ENCODE results near the gene USP50. TPM values are rescaled to one million over a fixed set of nuclear protein-coding genes. Genes with fewer than 3 reads are reported as not detected.
A peak's percentile ranks its signal among the peaks of the same experiment; 100 is the strongest.
"Not testable (repeated sequence)": the region's sequence is repeated elsewhere in the genome, so short reads cannot be mapped to it uniquely, and the experiment has no call there.

USP50 gene
- total RNA-seq (2014; rRNA removed; shearing (Covaris generic)), result not detected in 2 replicates

DNA sequence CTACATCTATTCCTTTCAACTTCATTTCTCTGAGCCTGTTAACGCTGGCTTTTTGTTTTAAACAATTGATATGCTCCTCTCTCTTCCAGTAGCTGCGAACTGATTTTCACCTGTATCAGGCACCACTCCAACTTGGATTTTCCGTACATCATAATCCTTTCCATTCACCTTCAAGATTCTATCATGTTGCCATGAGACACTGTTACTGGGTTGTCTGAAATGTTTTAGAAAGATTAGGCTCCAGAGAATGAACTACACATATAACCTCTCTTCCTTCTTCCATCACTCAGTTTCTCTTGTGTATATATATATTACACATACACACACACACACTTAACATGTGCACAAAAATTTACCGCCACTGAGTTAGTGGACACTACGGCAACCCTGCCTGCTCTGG, at the start of gene USP50:
USP50 (minus strand) TSS at position 101 of the 400 bp plus-strand sequence. CDS start 141 bp downstream, outside the sequence.
- DNase-seq (ENCODE audit: low spot score), result no peak

DNA sequence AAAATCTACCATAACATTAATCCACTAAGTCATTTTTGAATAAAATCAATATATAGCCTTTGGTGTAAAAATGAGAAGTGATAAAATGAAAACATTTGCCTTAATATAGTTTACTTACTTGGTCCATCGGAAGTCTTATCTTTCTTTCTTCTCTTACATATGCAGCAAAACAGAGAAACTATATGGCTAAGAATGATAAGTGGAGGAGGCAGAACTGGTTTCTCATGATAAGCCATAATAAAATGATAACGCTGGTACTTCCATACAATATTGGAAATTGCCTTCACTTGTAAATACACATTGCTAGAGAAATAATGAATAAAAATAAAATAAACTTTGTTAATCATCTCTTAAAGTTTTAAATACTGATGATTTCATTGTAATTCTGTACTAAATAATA, 47.8 kb upstream of the USP50 start:
- DNase-seq (ENCODE audit: low spot score), result no peak

DNA sequence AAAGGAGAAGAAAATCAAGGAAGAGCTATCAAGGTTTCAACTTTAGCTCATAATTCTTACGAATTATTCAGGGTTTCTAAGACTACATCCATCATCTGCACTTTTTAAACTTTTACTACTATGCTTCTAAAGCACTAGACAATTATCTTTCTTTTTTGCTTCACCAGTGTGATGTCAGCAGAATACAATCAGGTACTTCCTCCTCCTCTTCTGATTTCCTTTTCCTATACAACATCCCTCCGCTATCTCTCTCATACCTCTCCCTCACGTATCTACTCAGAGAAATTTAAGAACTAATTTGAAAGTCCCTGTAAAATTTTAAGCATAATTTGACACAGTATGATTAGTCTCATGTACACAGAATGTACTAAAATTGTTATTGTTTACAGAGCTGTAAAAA, 47.3 kb upstream of the USP50 start:
- no peak for DNase-seq (ENCODE audit: low spot score)

DNA sequence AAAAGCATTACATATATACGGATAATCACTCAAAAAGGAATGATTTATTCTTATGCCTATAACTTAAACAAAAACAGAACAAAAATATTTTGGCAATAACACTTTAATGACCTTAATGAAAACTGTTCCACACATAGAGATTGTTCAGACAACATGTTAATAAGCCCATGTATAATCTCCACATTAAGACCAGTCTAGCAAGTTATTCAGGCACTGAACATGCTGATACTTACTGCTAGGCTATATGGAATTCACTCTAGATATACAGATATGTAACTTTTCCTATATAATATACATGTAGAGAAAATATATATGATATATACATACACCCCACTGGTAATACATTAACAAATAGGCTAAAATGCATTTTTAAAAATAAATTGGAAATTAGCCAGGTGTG, 43.8 kb upstream of the USP50 start:
- no peak for DNase-seq (ENCODE audit: low spot score)

DNA sequence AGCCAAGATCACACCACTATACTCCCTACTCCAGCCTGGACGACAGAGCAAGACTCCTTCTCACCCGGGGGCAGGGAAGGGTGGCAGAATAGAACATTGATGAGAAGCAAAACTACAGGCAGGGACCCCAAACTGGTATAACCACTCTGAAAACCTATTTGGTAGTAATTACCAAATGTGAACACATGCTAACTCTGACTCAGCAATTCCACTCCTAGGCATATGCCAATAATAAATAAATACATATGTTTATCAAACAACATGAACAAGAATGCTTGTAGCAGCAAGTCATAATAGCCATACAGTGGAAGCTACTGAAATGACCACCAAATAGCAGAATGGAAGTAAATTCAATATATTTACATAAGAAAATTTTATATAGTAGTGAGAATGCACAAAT, 31.0 kb upstream of the USP50 start:
- DNase-seq (ENCODE audit: low spot score), result no peak

DNA sequence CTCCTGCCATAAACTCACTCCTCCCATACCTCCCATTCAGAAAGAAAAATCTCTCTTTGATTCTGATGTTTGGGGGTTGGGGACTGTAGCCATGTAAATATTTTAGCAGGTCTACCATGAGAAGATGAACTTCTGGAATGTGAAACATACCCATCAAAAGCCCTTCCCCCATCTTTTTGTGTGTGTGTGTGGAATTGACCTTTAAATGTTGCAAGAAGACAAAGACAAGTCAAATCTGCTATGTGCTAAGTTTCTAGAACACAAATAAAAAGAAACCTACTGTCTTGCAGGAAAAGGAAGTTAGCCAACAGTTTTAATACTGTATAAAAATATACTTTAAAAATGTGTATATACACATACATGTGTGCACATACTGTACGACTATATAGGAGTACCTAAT, 29.7 kb upstream of the USP50 start:
- no peak for DNase-seq (ENCODE audit: low spot score)

DNA sequence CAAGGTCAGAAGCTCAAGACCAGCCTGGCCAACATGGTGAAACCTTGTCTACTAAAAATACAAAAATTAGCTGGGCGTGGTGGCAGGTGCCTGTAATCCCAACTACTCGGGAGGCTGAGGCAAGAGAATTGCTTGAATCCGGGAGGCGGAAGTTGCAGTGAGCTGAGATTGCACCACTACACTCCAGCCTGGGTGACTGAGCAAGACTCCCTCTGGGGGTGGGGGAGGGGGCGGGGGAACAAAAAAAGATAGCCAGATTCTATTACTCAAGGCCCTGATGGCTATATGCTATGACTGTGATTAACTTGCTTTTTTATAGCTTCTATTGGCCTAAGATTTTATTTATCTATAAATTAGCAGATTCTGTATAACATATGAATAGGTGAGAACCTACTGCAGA, 27.4 kb upstream of the USP50 start:
- not testable (repeated sequence) for DNase-seq (ENCODE audit: low spot score)

DNA sequence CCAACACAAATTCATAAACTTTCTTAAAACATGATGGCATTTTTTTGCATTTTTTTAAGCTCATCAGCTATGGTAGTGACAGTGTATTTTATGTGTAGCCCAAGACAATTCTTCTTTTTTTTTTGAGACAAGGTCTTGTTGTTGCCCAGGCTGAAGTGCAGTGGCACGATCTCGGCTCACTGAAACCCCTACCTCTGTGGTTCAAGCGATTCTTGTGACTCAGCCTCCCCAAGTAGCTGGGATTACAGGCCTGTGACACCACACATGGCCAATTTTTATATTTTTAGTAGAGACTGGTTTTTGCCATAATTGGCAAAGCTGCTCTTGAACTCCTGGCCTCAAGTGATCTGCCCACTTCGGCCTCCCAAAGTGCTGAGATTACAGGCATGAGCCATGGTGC, 17.3 kb upstream of the USP50 start:
- DNase-seq (ENCODE audit: low spot score), result no peak

DNA sequence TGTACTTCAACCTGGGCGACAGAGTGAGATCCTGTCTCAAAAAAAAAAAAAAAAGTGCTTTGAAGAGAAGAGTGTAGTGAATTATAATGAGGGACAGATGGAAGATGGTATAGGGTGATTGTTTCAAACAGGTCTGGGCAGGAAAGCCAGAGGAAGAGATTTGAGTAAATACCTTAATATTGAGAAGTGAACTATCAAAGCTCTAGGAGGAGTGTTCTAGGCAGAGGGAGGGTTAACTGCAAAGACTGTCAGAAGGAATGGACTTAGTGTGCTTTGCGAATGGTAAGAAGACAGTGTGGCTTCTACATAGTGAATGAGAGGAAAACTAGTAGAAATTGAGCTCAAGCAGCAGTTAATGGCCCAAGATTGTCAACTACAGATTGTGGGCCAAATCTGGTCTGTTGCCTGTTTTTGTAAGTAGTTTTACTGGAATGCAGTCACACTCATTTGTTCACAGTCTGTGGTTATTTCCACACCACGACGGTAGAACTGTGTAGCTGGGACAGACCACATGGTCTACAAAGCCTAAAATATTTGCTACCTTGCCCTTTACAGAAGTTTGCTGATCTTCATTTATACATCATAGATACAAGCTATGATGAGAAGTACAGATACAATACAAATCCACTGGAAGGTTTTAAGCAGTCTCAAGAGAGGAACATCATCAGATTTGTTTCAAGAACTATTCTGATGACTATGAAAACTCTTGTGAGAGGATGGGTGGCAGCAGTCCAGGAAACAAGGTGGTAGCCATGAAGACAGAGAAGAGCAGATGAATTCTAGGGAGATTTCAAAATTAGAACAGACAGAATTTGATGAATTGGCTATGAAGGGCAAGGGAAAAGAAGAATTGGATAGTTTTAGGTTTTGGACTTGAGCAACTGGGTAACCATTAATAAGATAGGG, 16.5 kb upstream of the USP50 start:
- DNase-seq (ENCODE audit: low spot score), result no peak

DNA sequence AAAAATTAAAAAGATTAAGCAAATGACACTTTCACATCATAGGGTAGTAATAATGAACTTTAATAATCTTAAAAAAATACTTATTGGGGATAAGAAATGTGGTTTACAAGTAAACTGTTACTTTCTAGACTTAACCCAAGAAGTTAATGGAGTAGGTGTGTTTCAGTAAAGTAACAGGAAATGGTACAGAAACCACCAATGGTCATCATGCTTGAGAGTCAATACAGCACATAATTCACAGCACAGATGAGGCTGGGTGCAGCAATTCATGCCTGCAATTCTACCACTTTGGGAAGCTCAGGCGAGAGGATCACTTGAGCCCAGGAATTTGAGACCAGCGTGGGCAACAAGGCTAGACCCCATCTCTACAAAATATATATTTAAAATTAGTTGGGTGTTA, 11.5 kb upstream of the USP50 start:
- no peak for DNase-seq (ENCODE audit: low spot score)

DNA sequence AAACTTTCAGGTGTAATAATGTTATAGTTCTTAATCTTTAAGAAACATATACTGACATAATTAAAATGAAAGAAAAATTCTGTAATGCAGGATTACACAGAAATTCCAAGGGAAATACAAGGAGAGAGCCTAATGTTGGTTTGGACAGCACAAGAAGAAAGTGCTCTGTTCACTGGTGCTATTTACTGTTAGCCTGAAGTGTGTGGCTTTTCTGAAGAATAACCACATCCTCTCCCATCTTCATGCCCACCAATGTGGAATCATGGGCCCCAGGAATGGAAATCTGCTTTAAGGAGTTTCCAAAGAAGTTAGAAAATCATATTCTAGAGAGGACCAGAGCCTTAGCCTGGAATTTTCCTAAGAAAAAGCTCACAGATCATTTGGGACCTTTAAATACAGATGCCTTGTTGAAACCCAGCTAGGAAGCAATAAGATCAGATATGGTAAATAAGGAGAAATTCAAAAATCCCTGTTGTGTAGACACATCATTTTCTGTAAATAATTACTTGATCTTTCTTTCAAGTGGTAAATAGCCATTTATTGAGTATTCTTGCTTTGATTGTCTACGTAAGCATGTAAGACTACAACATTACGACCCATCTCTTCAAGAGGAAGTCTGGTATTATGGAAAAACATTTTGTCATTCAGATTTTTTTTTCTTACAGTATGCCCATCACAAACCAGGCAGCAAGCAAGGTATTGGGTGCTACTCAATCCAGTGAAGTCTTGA, 10.3 kb upstream of the USP50 start:
- DNase-seq (ENCODE audit: low spot score), result no peak

DNA sequence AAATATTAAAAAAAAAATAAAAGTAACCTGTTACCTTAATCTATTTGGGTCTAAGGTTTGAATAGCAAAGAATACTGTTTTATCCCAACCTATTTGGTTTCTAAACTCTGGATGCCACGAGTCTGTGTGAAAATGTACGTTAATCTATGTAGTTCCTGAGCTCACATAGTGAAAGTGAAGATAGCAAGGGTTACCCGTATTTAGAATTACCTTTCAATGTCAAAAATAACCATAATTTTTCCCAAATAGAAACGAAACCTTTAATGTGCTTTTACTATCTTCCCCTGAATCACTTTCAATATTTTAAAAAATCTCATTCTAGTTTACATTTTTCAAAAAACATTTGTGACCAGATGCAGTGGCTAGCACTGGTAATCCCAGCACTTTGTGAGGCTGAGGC, 5.8 kb upstream of the USP50 start:
- no peak for DNase-seq (ENCODE audit: low spot score)

DNA sequence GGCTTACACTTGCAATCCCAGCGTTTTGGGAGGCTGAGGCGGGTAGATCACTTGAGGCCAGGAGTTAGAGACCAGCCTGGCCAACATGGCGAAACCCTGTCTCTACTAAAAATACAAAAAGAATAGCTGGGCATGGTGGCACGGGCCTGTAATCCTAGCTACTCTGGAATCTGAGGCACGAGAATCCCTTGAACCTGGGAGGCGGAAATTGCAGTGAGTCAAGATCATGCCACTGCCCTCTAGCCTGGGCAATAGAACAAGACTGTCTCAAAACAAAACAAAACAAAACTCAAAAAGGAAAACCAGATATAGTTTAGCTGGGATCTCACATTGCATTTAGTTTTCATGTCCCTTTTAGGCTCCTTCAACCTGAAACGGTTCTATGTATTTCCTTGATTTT, 2.9 kb upstream of the USP50 start:
- no peak for DNase-seq (ENCODE audit: low spot score)

DNA sequence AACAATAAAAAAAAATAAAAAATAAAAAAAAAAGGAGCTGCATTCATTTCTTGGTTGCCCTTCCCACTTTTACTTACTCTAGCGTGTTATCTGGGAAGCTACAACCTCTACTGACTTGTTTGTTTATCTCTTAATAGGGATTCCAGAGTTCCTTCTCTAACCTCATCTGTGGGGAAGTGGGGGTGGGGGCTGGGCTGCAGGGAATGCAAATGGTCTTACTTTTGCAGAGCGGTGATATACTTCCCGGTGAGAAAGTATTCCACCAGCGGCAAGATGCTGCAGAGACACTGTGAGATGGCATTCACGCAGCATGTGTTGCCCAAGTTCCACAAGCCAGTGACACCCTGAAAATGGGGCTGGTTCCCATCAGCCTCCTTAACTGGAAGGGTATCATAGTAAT, 2.1 kb downstream of the USP50 start:
- DNase-seq (ENCODE audit: low spot score), result no peak

DNA sequence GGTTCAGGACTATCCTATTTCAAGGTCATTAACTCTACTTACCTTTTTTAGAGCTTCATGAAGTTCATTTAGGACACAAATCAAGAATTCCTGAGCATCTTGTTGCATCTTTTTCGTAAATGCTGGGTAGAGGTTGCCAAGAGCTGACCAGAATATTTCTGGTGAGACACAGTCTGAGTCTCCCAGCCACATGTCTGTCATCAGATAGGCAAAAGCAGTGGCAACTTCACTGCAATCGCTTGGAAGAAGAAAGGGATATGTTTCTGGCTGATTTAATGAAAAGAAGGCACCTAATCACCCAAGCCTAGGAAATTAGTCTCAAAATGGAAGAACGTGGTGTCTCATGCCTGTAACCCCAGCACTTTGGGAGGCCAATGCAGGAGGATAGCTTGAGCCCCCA, 2.9 kb downstream of the USP50 start:
- no peak for DNase-seq (ENCODE audit: low spot score)

DNA sequence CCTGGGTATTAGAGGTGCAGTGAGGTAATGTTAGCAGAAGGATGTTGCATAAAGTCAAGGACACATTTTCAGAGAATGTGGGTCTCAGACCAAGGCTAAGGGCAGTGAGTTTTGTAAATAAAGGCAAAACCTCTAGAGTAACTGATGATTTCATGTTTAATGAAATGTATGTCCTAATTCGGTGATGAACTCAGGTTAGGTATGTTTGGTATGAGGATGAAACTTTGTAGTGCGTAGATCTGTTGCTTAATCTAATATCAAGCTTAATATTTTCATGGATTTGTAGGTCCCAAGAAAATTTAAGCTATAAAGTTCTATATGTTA, 3.6 kb downstream of the USP50 start:
- DNase-seq (ENCODE audit: low spot score), result no peak

DNA sequence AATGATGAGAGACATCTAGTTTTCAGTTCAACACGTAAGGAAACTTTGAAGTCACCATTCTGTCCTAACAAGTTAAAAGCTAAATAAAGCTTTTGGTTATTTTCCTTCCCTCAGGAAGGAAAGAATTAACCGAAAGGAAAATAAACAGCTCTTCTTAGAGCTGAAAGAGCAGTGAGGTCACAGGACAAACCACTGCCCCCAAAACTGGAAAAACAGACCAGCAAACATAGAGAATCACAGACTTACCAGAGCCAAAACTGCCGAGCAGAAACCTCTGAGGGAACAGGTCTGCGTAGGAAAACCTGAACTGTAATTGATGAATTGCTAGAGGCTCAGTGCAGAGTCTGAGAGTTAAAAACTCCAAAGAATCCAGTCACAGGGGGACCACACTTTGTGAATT, 14.7 kb downstream of the USP50 start:
- no peak for DNase-seq (ENCODE audit: low spot score)

DNA sequence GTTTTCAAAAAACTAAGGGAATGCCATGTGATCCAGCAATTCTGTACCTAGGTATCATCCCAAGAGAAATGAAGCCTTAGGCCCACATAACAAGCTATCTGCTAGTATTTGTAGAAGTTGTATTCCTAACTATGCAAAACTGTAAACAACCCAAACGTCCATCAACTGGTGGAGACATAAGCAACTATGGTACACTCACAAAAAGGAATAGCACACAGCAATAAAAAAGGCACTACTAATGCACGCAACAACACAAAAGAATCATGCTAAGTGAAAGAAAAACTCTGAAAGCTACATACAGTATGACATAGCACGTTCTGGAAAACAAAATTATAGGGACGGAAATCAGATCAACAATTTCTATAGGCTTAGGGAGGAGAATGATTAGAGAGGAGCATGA, 15.3 kb downstream of the USP50 start:
- no peak for DNase-seq (ENCODE audit: low spot score)

DNA sequence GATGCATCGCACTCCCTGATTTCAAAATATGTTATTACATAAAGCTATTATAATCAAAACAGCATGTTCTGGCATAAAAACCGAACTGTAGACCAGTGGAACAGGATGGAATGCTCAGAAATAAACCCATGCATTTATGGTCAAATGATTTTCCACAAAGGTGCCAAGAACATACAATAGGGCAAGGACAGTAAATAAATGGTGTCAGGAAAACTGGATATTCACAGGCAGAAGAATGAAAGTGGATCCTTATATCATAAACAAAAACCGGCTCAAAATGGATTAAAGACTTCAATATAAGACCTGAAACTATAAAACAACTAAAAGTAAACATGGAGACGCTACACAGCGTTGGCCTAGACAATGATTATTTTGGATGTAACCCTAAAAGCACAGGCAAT, 22.6 kb downstream of the USP50 start:
- DNase-seq (ENCODE audit: low spot score), result no peak

DNA sequence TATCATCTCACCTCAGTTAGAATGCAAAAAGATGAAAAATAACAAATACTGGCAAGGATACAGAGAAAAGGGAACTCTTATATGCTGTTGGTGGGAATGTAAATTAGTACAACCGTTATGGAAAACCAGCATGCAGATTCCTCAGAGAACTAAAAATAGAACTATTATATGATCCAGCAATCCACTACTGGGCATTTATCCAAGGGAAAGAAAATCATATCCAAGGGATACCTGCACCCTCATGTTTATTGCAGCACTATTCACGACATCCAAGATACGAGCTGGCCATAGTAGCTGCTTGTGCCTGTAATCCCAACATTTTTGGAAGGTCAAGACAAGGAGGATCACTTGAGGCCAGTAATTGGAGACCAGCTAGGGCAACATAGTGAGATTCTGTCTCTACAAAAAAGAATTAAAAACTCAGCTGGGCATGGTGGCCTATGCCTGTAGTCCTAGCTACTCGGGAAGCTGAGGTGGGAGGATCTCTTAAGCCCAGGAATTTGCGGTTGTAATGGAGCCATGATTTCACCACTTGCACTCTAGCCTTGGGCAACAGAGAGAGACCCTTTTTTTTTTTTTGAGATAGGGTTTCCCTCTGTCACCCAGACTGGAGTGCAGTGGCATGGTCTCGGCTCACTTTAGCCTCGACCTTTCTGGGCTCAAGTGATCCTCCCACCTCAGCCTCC, 26.6 kb downstream of the USP50 start:
- DNase-seq (ENCODE audit: low spot score), result peak; percentile 9

DNA sequence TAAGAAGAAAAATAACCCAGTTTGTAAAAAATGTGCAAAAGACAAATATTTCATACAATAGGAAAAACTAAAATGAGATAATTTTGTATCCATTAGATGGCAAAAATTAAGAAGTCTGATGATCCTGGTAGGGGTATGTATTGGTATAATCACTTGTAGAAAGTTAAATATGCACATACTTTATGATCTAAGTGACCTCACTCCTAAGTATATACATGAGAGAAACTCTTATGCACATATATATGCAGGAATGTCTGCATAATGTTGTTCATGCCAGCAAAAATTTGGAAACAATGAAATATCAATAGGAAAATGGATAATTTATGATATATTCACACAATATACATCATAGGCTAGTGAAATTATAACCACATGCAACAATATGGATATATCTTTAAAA, 33.5 kb downstream of the USP50 start:
- DNase-seq (ENCODE audit: low spot score), result no peak

DNA sequence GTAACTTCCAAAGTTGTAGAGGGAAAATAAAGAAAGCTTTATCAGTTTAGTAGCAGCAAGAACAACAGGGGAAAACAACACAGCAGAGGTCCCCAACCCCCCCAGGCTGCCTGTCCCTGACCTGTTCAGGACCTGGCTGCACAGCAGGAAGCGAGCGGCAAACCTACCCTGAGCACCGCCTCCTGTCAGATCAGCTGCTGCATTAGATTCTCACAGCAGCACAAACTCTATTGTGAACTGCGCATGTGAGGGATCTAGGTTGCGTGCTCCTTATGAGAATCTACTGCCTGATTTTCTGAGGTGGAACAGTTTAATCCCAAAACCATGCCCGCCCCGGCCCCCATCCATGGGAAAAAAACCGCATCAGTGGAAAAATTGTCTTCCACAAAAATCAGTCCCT, 40.3 kb downstream of the USP50 start:
- no peak for DNase-seq (ENCODE audit: low spot score)

DNA sequence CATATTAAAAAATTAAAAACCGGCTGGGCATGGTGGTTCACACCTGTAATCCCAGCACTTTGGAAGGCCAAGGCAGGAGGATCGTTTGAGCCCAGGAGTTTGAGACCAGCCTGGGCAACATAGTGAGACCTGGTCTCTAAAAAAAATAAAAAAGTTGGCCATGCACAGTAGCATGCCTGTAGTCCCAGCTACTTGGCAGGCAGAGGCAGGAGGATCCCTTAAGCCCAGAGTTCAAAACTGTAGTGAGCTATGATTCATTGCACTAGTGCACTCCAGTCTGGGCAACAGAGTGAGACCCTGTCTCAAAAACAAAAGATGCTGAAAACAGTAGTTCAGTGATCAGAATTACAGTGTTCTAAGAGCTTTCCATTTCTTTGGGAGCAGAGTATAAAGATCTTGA, 40.8 kb downstream of the USP50 start:
- DNase-seq (ENCODE audit: low spot score), result not testable (repeated sequence)
